CD4-positive, alpha-beta T cell treated with Interleukin-10 for 1 hour (primary cell): ENCODE results near the gene C1QTNF12.
"Not testable (repeated sequence)": the region's sequence is repeated elsewhere in the genome, so short reads cannot be mapped to it uniquely, and the experiment has no call there.

Experiments used
- DNase-seq: peaks from one replicate; pipeline ENCODE4 v3.0.0-alpha.2; 2020

Gene C1QTNF12

GRCh38 chr1:1259119-1259488 is 12.6 kb upstream of the C1QTNF12 start:
- DNase-seq: no peak

GRCh38 chr1:1256956-1257871 is 10.7 kb upstream of the C1QTNF12 start:
- DNase-seq: no peak

- DNase-seq: no peak
These were observed 9.1 kb upstream of the C1QTNF12 start for GRCh38 chr1:1255611-1256010.

- DNase-seq: no peak
These were observed 8.6 kb upstream of the C1QTNF12 start for GRCh38 chr1:1255078-1255477.

GRCh38 chr1:1254667-1254998 is 8.1 kb upstream of the C1QTNF12 start:
- no peak for DNase-seq

- DNase-seq: no peak
These were observed 7.6 kb upstream of the C1QTNF12 start for GRCh38 chr1:1253972-1254666.

GRCh38 chr1:1253314-1253713 is 6.8 kb upstream of the C1QTNF12 start:
- DNase-seq: no peak

GRCh38 chr1:1250786-1251284 is 4.3 kb upstream of the C1QTNF12 start:
- DNase-seq: peak; percentile 65

GRCh38 chr1:1248009-1248913 is 1.7 kb upstream of the C1QTNF12 start:
- DNase-seq: not testable (repeated sequence)

- DNase-seq: no peak
These were observed 905 bp upstream of the C1QTNF12 start for GRCh38 chr1:1247341-1247913.

- DNase-seq: no peak
These were observed 525 bp downstream of the C1QTNF12 start for GRCh38 chr1:1245817-1246576.

GRCh38 chr1:1245178-1245816 is 1.2 kb downstream of the C1QTNF12 start:
- no peak for DNase-seq

GRCh38 chr1:1244192-1244811 is 2.2 kb downstream of the C1QTNF12 start:
- DNase-seq: no peak

- DNase-seq: no peak
These were observed 2.7 kb downstream of the C1QTNF12 start for GRCh38 chr1:1243807-1244191.

GRCh38 chr1:1243266-1243660 is 3.3 kb downstream of the C1QTNF12 start:
- no peak for DNase-seq

GRCh38 chr1:1242461-1243265 is 3.9 kb downstream of the C1QTNF12 start:
- DNase-seq: no peak

GRCh38 chr1:1241588-1242219 is 4.8 kb downstream of the C1QTNF12 start:
- DNase-seq: no peak

GRCh38 chr1:1240822-1241587 is 5.5 kb downstream of the C1QTNF12 start:
- DNase-seq: no peak

GRCh38 chr1:1240348-1240732 is 6.2 kb downstream of the C1QTNF12 start:
- DNase-seq: no peak
